BJ (cell line): ENCODE data around the gene SPTSSA. TPM values are rescaled to one million over a fixed set of nuclear protein-coding genes. Genes with fewer than 3 reads are reported as not detected.
"Not testable (repeated sequence)": the region's sequence is repeated elsewhere in the genome, so short reads cannot be mapped to it uniquely, and the experiment has no call there.

Experiments used
- CTCF ChIA-PET: fragments of 350-600 bp; formaldehyde crosslinking; extraction: SDS; loops from one replicate; lab custom pipeline; 2021; ENCODE audit warnings: antibody characterized with exemption, inconsistent platforms; lab: Yijun Ruan, JAX
- POLR2A ChIA-PET: fragments of 300-600 bp; sonication (Branson Sonifier 250); formaldehyde crosslinking; extraction: SDS; loops from one replicate; lab custom pipeline; 2021; ENCODE audit warnings: antibody characterized with exemption; lab: Charles Lee
- DNase-seq: peaks from one replicate; pipeline ENCODE4 v3.0.0-alpha.2; 2011; ENCODE audit warnings: low read depth
- H3K27me3 ChIP-seq: 2 replicates; pipeline ENCODE4 v1.6.0; 2011; ENCODE audit warnings: low read length; ENCODE audit not compliant: control insufficient read depth, insufficient read depth
- H3K36me3 ChIP-seq: 2 replicates; pipeline ENCODE4 v1.5.1; 2011; ENCODE audit warnings: low read length; ENCODE audit not compliant: control insufficient read depth, insufficient read depth
- H3K4me3 ChIP-seq: 2 replicates; pipeline ENCODE4 v1.5.1; 2011; ENCODE audit warnings: low read depth, mild to moderate bottlenecking, control low read depth, low read length
- CTCF ChIP-seq: IDR thresholded peaks from 2 replicates; pipeline ENCODE4 v1.5.1; 2011; ENCODE audit warnings: low read depth, mild to moderate bottlenecking, control low read depth, inconsistent platforms, low read length, moderate library complexity; ENCODE audit not compliant: insufficient read depth
- polyA plus RNA-seq: library from polyadenylated mRNA; depleted of rRNA; stranded (reverse); fragments of >200 nt; gene quantifications from 2 replicates; pipeline ENCODE4 v1.2.3, GENCODE V29; 2011; rRNA removed

The SPTSSA gene
- polyA plus RNA-seq, 1 experiment, result 12.1 TPM

- Histone ChIP-seq H3K36me3 (no peaks in the 10 kb centered on the region), H3K27me3 (no peaks in the 10 kb centered on the region), H3K4me3 (no peak overlapping the region)
- CTCF ChIA-PET, result no interaction called here
- POLR2A ChIA-PET, result no interaction called here
- no peak for DNase-seq
- no peak for TF ChIP-seq CTCF
Measured at GRCh38 chr14:34398024-34398423, 64.0 kb downstream of the SPTSSA start.

DNA sequence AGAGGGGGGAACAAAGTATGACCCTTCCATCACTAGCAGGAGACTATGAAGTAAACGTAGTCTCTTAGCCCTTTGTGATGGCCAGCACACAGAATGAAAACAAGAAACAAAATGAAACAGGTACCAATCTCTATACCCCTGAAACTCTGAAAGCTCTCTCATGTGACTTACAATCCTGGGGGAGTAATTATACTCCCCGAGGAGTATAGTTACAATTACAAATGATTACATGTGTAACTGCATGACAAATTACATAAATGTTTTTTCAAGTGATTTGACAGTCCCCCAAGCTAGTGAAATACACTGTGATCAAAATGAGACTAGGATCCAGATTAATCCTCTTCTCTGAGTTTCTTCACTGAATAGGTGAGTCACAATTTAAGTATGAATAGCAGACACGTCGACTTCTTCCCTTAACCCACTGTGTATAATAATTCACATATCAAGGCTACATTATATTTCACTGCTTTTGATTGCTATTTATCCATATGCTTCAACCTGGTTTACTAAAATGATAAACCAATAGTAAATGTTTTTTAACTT, 74.0 kb downstream of the SPTSSA start:
- CTCF ChIA-PET, result no interaction called here
- TF ChIP-seq CTCF, result no peak
- Histone ChIP-seq H3K36me3 (no peaks in the 10 kb centered on the region), H3K27me3 (peaks cover 3% of the 10 kb centered on the region; the same call in 1 of the 2 replicates), H3K4me3 (no peak overlapping the region)
- POLR2A ChIA-PET, result interaction anchor here (0.6 kb wide), 1 partner anchor 8 kb away, joined by 3 read pairs; no protein-coding TSS in a partner anchor
- no peak for DNase-seq

DNA sequence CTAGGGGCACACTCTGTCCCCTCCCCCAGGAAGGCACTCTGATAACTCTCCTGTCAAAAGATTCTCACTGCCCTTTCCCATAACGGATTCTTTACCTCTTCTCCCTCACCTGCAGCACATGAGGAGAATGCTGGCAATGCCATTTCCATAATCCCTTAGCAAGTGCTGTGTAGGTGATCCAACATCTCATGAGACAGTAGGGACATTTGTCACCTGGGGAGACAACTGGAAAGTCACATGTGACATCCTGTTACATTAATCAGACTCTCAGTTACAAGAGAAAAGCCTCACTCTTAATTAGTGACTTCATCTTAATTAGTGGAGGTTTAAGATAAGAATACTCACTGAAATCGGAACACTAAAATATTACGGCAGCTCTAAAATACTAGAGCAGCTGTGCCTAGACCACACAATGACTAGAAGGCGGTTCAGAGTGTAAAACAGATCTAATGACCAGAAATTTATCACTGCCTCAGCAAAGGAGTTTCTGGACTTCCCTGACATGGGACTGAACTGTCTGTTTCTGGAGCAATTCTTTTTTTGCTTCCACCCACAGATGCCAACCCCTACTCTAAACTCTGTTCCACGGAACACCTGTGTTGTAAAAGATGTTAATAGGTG, 75.1 kb downstream of the SPTSSA start:
- Histone ChIP-seq H3K27me3 (peaks cover 3% of the 10 kb centered on the region; the same call in 1 of the 2 replicates), H3K36me3 (no peaks in the 10 kb centered on the region), H3K4me3 (no peak overlapping the region)
- POLR2A ChIA-PET, result no interaction called here
- TF ChIP-seq CTCF, result no peak
- CTCF ChIA-PET, result no interaction called here
- no peak for DNase-seq

- H3K4me3 ChIP-seq, CTCF ChIA-PET, H3K27me3 ChIP-seq, H3K36me3 ChIP-seq, POLR2A ChIA-PET, DNase-seq: not testable (repeated sequence)
Measured at GRCh38 chr14:34385881-34386280, 76.2 kb downstream of the SPTSSA start.

DNA sequence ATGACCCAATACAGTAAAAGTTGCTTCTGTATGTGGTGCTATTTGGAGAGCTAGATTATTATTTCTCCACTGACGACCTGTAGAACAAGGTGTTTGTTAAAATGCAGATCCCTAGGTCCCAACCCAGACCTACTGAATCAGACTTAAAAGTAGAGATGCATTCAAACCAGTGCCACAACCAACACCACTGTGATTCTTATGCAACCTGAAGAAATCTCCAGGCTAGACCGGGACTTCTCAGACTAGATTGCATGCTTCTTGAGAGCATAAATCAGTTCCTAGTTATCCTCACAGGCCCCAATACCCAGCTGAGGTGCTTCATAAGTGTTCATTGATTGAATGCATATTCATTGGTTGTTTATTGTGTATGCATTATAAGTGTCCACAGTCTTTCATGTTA, 78.2 kb downstream of the SPTSSA start:
- ChIA-PET CTCF (no interaction called here), POLR2A (no interaction called here)
- H3K36me3 ChIP-seq, result no peaks in the 10 kb centered on the region
- no peak for DNase-seq
- H3K27me3 ChIP-seq, result peaks cover 4% of the 10 kb centered on the region; the same call in 1 of the 2 replicates
- H3K4me3 ChIP-seq, result no peak overlapping the region
- TF ChIP-seq CTCF, result no peak

Other genes starting within 250 kb of the SPTSSA start
- gene EAPP, start 77.5 kb upstream of the SPTSSA start, polyA plus RNA-seq, result 26.7 and 46.7 TPM in 2 replicates
- 59.7 and 129 TPM in 2 replicates for gene SNX6, start 167.9 kb upstream of the SPTSSA start, polyA plus RNA-seq